DMS53 treated with DMSO at 0.1 percent for 48 hours (cell line): ENCODE data around the gene DCPS.
"Not testable (repeated sequence)": the region's sequence is repeated elsewhere in the genome, so short reads cannot be mapped to it uniquely, and the experiment has no call there.

ENCODE experiments used
- DNase-seq: peaks from one replicate; lab custom pipeline; 2025; ENCODE audit not compliant: unreplicated experiment; lab: John Stamatoyannopoulos, UW

DCPS gene

GRCh38 chr11:126357969-126358762 lies 54.3 kb downstream of the DCPS start:
- DNase-seq: no peak

GRCh38 chr11:126358763-126359160 lies 54.9 kb downstream of the DCPS start:
- DNase-seq: no peak

- DNase-seq: no peak
These were observed 55.7 kb downstream of the DCPS start for GRCh38 chr11:126359431-126360048.

GRCh38 chr11:126360049-126360446 lies 56.2 kb downstream of the DCPS start:
- no peak for DNase-seq

GRCh38 chr11:126361400-126361799 lies 57.5 kb downstream of the DCPS start:
- no peak for DNase-seq

- DNase-seq: no peak
These were observed 59.2 kb downstream of the DCPS start for GRCh38 chr11:126362879-126363655.

- DNase-seq: no peak
These were observed 59.9 kb downstream of the DCPS start for GRCh38 chr11:126363706-126364248.

- not testable (repeated sequence) for DNase-seq
These were observed 60.9 kb downstream of the DCPS start for GRCh38 chr11:126364735-126365134.

- DNase-seq: not testable (repeated sequence)
These were observed 61.6 kb downstream of the DCPS start for GRCh38 chr11:126365508-126365907.

- no peak for DNase-seq
These were observed 62.4 kb downstream of the DCPS start for GRCh38 chr11:126366064-126366822.

GRCh38 chr11:126366823-126367654 lies 63.2 kb downstream of the DCPS start:
- not testable (repeated sequence) for DNase-seq

GRCh38 chr11:126367806-126368205 lies 63.9 kb downstream of the DCPS start:
- not testable (repeated sequence) for DNase-seq

GRCh38 chr11:126368336-126369119 lies 64.7 kb downstream of the DCPS start:
- not testable (repeated sequence) for DNase-seq

- no peak for DNase-seq
These were observed 66.2 kb downstream of the DCPS start for GRCh38 chr11:126370016-126370415.

- DNase-seq: no peak
These were observed 67.7 kb downstream of the DCPS start for GRCh38 chr11:126371595-126371994.

GRCh38 chr11:126373389-126374066 lies 69.7 kb downstream of the DCPS start:
- DNase-seq: not testable (repeated sequence)

GRCh38 chr11:126374562-126375300 lies 70.9 kb downstream of the DCPS start:
- not testable (repeated sequence) for DNase-seq

- DNase-seq: no peak
These were observed 71.9 kb downstream of the DCPS start for GRCh38 chr11:126375726-126376125.
